ENCODE results near the gene ATP6V0E1. TPM values are rescaled to one million over a fixed set of nuclear protein-coding genes. Genes with fewer than 3 reads are reported as not detected.

The ATP6V0E1 gene
- total RNA-seq, 2 experiments from 2014 or later = 31.1 to 31.9 TPM

- Histone ChIP-seq H3K9me3 (ENCODE audit: control insufficient read depth in 1 of 2, insufficient read depth in 1 of 2, low read length in 2 of 2) (no peaks in the 10 kb centered on the region), H3K27me3 (ENCODE audit: control insufficient read depth in 1 of 2, insufficient read depth in 2 of 2, low read length in 2 of 2) (no peaks in the 10 kb centered on the region), H3K27ac (ENCODE audit: low read depth in 1 of 2, low read length in 2 of 2) (no peak overlapping the region), H3K36me3 (ENCODE audit: insufficient read depth, low read length) (peaks cover 14% of the 10 kb centered on the region), H3K4me1 (ENCODE audit: insufficient read depth, low read length) (no peaks in the 10 kb centered on the region), H3K4me3 (ENCODE audit: low read length) (no peak overlapping the region)
- no peak for TF ChIP-seq CTCF (IDR thresholded peaks at IDR 0.05)
- no peak overlapping the region for H3K27ac Mint-ChIP-seq
- ATAC-seq (ENCODE audit: poor library complexity) (no peak), DNase-seq (no peak)
- POLR2A ChIA-PET = interaction anchor here (2.1 kb wide), 1 partner anchor 10 kb away, joined by 7 read pairs; the partner anchor contains the start of gene ATP6V0E1
- CTCF ChIA-PET = interaction anchor here (1.1 to 1.6 kb wide), 2 partner anchors 8 to 14 kb away, joined by 3 to 7 read pairs; partner anchors contain the start of gene RPL26L1
- H3K9me3 Mint-ChIP-seq = no peaks in the 10 kb centered on the region
- no peak overlapping the region for H3K4me3 Mint-ChIP-seq
- no peaks in the 10 kb centered on the region for H3K27me3 Mint-ChIP-seq
- H3K36me3 Mint-ChIP-seq (ENCODE audit: low read depth) = peaks cover 22% of the 10 kb centered on the region
- H3K4me1 Mint-ChIP-seq (ENCODE audit: low read depth) = no peaks in the 10 kb centered on the region
- intact Hi-C loops (cut with DNase I, micrococcal nuclease) = no loop called here
These were observed 10.2 kb upstream of the ATP6V0E1 start for GRCh38 chr5:172973127-172973916.

GRCh38 chr5:172973931-172974330 lies 9.6 kb upstream of the ATP6V0E1 start:
- H3K4me3 ChIP-seq (ENCODE audit: low read length) = no peak overlapping the region
- intact Hi-C loops (cut with DNase I, micrococcal nuclease) = no loop called here
- no peaks in the 10 kb centered on the region for H3K27me3 Mint-ChIP-seq
- ChIA-PET CTCF (interaction anchor here (1.6 kb wide), 1 partner anchor 9 kb away, joined by 3 read pairs; no protein-coding TSS in a partner anchor), POLR2A (no interaction called here)
- no peaks in the 10 kb centered on the region for H3K27me3 ChIP-seq (ENCODE audit: control insufficient read depth in 1 of 2, insufficient read depth in 2 of 2, low read length in 2 of 2)
- H3K36me3 Mint-ChIP-seq (ENCODE audit: low read depth) = peaks cover 18% of the 10 kb centered on the region
- no peak for TF ChIP-seq CTCF (IDR thresholded peaks at IDR 0.05)
- H3K27ac ChIP-seq (ENCODE audit: low read depth in 1 of 2, low read length in 2 of 2) = no peak overlapping the region
- no peaks in the 10 kb centered on the region for H3K9me3 ChIP-seq (ENCODE audit: control insufficient read depth in 1 of 2, insufficient read depth in 1 of 2, low read length in 2 of 2)
- peaks cover 4% of the 10 kb centered on the region for H3K4me1 Mint-ChIP-seq (ENCODE audit: low read depth)
- ATAC-seq (ENCODE audit: poor library complexity) (no peak), DNase-seq (no peak)
- H3K36me3 ChIP-seq (ENCODE audit: insufficient read depth, low read length) = peaks cover 10% of the 10 kb centered on the region
- no peak overlapping the region for H3K27ac Mint-ChIP-seq
- H3K4me3 Mint-ChIP-seq = no peak overlapping the region
- H3K4me1 ChIP-seq (ENCODE audit: insufficient read depth, low read length) = no peaks in the 10 kb centered on the region
- H3K9me3 Mint-ChIP-seq = no peaks in the 10 kb centered on the region

- no peak overlapping the region for H3K27ac ChIP-seq (ENCODE audit: low read depth in 1 of 2, low read length in 2 of 2)
- intact Hi-C loops (cut with DNase I, micrococcal nuclease) = loop anchor here in 1 of 2 experiments (5.0 kb wide), 2 partner anchors 357 to 597 kb away; no protein-coding TSS in a partner anchor
- POLR2A ChIA-PET = no interaction called here
- CTCF ChIA-PET = no interaction called here
- H3K36me3 ChIP-seq (ENCODE audit: insufficient read depth, low read length) = peaks cover under 1% of the 10 kb centered on the region
- H3K27me3 ChIP-seq (ENCODE audit: control insufficient read depth in 1 of 2, insufficient read depth in 2 of 2, low read length in 2 of 2) = no peaks in the 10 kb centered on the region
- no peak overlapping the region for H3K4me3 ChIP-seq (ENCODE audit: low read length)
- Mint-ChIP-seq H3K4me1 (ENCODE audit: low read depth) (peaks cover 6% of the 10 kb centered on the region), H3K27me3 (no peaks in the 10 kb centered on the region), H3K4me3 (no peak overlapping the region), H3K9me3 (no peaks in the 10 kb centered on the region), H3K27ac (no peak overlapping the region), H3K36me3 (ENCODE audit: low read depth) (peaks cover 6% of the 10 kb centered on the region)
- H3K9me3 ChIP-seq (ENCODE audit: control insufficient read depth in 1 of 2, insufficient read depth in 1 of 2, low read length in 2 of 2) = no peaks in the 10 kb centered on the region
- H3K4me1 ChIP-seq (ENCODE audit: insufficient read depth, low read length) = no peaks in the 10 kb centered on the region
- TF ChIP-seq CTCF (IDR thresholded peaks at IDR 0.05) = no peak
- DNase-seq (no peak), ATAC-seq (ENCODE audit: poor library complexity) (no peak)
These were observed 8.3 kb upstream of the ATP6V0E1 start for GRCh38 chr5:172975289-172975688.

Data from CD4-positive, alpha-beta T cell (primary cell).